Cardiac septum (tissue), 1 donor: Measurements from ENCODE around the gene ATG4A. TPM values are rescaled to one million over a fixed set of nuclear protein-coding genes. Genes with fewer than 3 reads are reported as not detected.

Source experiments
- DNase-seq: peaks from one replicate; pipeline ENCODE4 v3.0.0-alpha.2; 2020; ENCODE audit warnings: low spot score
- intact Hi-C: fragments of 100-400 bp; cut with DNase I; formaldehyde crosslinking; loops from one replicate; pipeline ENCODE4 v1.14.0; 2022
- total RNA-seq: library from RNA; stranded (reverse); fragmentation: NEBNext Ultra II Directional; extraction: Animal tissue kit (Norgen Biotek cat#: 25700); gene quantifications from one replicate; pipeline ENCODE4 v1.2.1, GENCODE V29; 2021
- donor health status: DM: no; HTN: no; CAD: no.

Gene ATG4A
- total RNA-seq, 1 donor from 2014 or later: 19.2 TPM

DNA sequence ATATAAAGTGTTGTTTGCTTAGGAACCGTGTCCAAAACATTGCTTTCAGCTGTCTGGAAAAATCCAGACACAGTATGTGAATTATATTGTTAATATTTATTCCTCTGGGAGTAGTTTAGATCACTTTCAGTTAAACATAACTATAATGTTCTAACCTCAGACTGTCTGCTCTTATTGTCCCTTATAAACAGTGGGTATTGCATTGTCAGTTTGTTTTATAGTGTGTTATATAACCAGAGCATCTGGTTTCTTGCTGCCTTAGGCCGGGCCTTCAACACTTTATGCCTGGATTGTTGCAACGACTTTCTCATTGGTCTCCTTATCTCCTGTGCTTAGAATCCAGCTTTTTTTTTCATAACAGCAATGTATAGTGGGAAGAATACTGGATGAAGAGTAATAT, 26.4 kb downstream of the ATG4A start:
- intact Hi-C loops: no loop called here
- DNase-seq: no peak

DNA sequence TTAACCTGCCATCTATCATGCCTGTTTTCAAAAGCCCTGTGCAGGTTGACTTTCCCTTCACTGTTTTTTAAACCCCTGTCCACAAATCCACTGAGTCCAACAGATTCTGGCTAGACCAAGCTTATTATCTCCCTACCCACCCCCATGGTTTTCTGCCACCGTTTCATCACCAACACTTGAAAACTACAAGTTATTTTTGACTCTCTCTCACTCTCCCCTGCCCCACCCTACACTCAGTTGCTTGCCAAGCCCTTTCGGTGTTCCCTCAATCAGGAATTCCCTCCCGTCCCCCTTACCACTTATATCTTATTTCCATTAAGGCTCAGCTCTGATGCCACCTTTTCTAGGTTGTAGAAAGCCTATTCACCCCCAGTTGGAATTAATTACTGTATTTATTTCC, 29.7 kb downstream of the ATG4A start:
- intact Hi-C loops: no loop called here
- no peak for DNase-seq

DNA sequence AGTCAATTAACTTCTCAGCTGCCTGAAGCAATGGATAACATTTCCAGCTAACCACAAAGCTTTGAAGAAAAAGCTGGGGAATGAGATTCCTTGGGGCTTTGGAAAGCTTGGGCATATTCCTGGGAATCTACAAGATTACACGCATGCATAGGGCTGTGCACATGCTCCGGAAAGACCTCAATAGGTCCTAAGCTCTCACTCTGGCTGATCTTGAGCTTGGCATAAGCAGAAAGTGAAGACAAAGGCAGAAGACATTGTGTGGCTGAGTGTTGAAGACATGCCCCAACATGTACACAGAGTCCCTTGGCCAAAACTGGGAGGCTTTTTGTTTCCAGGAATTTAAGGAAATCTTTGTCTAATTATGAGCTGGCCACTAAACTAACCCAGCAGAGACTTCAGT, 31.2 kb downstream of the ATG4A start:
- intact Hi-C loops: no loop called here
- no peak for DNase-seq

DNA sequence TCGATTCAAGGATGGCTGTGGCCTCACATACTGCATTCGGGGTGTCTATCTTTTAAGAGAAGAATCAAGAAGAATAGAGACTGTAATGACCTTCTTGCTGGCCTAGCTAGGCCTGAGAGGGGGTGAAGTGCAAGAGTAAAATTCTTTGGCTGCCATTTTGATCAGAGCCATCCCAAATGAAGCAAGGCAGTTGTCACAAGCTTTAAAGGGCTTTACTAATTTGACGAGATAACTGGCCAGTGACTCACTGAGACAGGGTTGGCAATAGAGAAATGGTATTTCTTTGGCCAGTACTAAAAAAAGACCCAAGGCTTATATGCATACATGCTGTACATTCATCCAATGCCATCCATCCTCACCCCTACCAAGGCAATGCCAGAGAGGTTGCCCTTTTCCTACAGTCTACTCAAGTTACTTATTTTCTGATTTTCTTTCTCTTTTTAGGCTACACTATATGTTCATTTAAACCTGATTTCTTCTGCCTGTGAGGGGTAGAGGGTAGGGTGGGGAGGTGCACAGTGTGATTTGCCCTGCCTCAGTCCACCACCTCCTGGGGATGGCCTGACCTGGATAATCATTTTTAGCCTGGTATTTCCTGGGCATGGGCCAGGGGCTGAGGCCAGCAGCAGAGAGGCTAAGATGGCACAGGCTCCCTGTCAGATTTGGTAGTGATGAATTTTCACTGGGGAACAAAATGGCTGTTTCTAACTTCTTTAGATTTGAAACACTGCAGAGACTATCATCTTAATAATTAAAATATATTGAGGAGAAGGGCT, 32.2 kb downstream of the ATG4A start:
- no peak for DNase-seq
- intact Hi-C loops: no loop called here

DNA sequence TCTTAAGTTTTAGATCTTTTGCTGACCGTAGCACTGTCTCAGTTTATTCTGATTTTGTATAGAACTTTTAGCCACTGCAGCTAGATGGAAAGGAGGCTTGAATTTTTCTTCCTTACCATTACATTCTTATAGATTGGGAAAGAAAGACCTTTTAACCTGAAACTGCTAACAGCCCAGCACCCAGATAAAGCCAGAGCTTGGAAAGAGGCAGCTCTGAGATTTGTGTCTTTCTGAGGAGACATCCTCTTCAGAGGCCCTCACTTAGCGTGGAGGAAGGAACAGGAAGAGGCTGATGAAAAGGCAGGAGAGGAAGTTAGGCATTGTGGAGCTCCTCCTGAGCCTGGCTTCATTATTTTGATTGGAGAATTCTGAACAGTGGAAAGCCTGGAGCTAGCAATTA, 35.1 kb downstream of the ATG4A start:
- intact Hi-C loops: no loop called here
- no peak for DNase-seq

DNA sequence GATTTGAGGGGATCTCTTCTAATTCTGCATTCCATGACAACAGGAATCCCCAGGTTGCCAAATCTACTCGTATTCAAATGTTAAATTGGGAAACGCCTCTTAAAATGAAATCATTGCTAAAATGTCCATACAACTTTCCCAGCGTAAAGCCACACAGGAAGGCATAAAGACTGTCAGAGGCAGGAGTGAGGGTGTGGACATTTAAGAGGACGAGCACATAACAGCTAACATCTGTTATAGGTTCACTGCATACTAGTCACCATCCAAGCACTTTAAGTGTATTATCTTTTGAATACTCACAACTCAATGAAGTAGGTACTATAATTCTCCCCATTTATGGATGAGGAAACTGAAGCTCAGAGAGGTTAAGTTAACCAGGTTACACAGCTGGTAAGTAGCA, 35.6 kb downstream of the ATG4A start:
- DNase-seq: no peak
- intact Hi-C loops: no loop called here

DNA sequence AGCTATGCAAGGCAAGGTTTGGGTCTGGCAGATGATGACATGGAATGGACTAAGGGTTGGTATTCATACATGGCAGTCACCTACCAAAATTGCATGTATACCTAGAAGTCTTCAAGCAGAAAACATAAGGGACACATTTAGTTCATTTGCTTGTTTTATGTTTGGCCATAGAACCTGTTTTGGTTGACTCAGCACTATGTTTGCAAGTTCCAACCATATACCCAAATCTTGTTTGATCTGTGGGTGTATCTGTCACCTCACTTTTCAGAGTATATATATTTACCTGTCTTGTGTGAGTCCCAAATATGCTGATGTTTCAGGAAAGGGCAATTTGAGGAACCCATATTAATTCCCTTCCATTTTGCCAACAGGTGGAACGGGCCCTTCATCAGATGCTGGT, 39.3 kb downstream of the ATG4A start:
- DNase-seq: no peak
- intact Hi-C loops: loop anchor here (5.0 kb wide), 1 partner anchor 39 kb away; the partner anchor contains the start of genes ATG4A and PSMD10

DNA sequence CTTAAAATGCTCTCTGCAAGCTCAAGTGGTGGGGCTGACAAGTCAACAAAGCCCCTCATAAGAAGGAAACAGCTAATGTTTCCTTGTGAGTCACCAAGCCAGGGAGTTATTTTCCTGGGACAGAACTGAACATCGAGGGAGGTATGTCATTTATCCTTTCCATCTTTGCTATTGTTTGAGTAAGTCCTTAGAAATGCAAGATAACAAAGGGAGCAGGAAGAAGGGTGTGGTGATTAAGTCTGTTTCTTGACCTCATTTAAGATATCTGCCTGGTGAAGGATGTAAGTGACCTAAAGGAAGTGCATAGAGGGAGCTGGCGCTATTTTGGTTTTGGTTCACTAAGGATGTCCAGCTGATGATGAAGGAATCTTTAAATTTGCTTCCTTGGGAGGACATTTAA, 39.9 kb downstream of the ATG4A start:
- intact Hi-C loops: loop anchor here (5.0 kb wide), 1 partner anchor 39 kb away; the partner anchor contains the start of genes ATG4A and PSMD10
- DNase-seq: no peak

DNA sequence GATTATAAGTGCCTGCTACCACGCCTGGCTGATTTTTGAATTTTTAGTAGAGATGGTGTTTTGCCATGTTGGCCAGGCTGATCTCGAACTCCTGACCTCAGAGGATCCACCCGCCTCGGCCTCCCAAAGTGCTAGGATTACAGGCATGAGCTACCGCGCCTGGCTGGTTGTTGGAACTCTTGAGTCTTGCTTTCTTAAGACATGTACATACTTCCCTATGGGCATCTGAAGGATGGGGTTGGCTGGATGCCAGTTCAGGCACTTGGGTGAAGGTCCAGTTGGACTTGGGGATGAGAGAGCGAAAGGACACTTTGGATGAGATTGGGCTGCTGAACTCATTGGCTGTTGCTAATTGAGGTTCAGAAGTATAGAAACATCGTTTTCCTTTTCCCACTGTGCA, 40.5 kb downstream of the ATG4A start:
- intact Hi-C loops: loop anchor here (5.0 kb wide), 1 partner anchor 40 kb away; the partner anchor contains the start of genes ATG4A and PSMD10

DNA sequence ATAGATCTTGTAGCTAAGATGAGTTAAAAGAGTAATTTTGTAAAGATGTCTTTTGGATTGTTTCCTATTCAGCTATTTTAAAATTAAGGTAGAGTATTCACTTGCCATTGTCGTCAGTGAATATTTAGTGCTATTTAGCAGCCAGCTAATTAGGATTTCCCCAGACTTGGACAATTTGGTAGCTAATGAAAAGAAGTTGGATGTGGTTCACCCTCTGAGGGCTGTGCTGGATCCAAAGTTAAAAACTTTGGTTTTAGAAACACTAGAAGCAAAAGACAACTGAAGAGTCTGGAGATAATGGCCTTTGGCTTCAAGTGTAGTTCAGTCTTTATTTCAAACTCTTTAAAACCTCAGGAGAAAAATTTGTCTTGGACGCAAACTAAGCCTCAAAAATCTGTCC, 41.3 kb downstream of the ATG4A start:
- intact Hi-C loops: loop anchor here (5.0 kb wide), 1 partner anchor 41 kb away; the partner anchor contains the start of genes ATG4A and PSMD10
- no peak for DNase-seq

More for the DNA sequence above, 40.5 kb downstream of the ATG4A start:
- DNase-seq: no peak

DNA sequence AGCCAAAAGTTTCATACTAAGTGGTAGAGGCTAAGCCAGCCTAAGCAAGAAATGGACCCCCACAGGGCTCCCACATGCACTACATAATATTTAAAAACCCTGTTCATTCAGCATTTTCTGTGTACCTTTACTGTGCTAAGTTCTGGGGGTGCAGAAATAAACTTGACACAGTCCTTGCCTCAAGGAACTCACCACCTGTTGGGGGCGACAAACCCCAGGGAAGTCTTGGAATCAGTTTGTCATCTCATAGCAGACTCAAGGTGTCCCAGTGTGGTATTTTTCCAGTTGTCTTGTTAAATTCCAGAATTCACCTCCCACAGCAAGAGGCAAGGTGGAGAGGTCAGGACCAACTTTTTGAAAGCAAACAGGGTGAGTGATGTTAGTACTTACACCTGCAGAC, 43.1 kb downstream of the ATG4A start:
- intact Hi-C loops: loop anchor here (5.0 kb wide), 1 partner anchor 42 kb away; the partner anchor contains the start of genes ATG4A and PSMD10

DNA sequence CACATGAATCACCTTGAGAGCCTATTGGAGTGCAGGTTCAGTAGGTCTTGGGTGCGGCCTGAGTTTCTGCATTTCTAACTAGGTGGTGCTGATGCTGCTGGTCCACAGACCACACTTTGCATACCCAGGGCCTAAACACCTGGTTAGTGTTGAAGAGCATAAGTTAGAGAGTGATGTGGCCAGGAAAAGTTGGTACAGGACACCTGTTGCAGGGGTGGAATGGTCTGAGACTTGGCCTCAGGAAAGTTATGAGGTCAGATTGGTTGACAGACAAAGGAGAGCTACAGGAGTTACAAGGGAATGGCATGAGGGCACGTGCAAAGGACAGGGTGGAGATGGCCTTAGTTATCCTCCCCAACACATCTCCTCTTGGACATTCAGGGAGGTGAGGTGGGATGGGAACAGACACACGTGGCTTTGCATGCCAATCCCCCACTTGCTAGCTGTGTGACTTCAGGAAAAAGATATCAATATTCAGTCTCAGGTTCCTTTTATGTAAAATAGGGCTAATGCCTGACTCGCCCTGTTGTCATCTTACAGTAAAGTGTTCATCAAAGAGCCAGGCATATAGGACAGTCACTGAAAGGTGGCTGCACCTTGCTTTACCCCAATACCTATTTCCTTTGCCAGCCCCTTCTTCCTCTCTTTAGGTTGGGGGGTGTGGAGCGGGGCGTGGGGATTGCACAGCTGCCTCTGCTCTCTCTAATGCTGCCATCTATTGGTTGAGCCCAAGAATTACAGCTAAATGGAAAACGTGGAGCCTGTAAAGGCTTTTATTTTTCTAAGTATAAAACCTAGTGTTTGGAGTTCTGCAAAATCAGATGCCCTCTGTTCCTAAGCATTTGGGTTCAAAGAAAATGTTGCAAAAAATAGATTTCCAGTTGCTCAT, 47.5 kb downstream of the ATG4A start:
- no peak for DNase-seq
- intact Hi-C loops: loop anchor here (2.0 kb wide), 1 partner anchor 118 kb away; no protein-coding TSS in a partner anchor

More for the DNA sequence above, 43.1 kb downstream of the ATG4A start:
- DNase-seq: no peak

DNA sequence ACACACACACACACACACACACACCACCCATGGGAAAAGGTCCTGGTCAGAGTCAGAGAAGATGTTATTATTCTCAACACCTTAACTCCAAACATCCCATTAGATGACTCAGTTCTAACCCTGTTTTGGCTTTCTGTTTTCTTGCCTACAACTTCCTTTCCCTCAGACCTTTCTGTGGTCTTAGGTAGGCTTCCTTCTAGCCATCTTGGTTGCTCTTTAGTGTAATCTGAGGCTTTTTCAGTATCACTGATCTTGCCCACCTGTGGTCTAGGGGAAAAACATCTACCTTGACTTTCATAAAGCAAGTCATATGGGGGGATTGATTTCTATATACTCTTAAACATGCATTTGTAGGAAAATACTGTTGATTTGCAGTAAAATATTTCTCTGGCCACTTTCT, 56.9 kb downstream of the ATG4A start:
- DNase-seq: no peak
- intact Hi-C loops: no loop called here

DNA sequence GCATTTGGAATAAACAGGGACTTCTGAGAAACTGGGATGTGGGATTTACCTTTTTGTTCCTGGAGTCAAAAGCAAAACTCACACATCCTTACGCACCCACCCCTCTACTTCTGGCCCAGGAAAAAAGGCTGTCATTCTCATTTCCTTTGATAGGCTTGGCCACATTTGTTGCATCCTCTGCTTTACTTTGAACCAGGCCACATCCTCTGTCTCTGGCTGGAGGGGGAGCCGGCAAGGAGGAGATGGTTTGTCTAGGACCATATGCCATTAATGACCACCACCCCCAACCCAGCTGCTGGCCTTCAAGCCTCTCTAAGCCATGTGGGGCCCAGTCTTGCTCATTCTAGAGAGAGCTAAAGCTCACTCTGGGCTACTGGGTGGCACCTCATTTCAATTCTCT, 64.5 kb downstream of the ATG4A start:
- intact Hi-C loops: no loop called here
- DNase-seq: no peak

DNA sequence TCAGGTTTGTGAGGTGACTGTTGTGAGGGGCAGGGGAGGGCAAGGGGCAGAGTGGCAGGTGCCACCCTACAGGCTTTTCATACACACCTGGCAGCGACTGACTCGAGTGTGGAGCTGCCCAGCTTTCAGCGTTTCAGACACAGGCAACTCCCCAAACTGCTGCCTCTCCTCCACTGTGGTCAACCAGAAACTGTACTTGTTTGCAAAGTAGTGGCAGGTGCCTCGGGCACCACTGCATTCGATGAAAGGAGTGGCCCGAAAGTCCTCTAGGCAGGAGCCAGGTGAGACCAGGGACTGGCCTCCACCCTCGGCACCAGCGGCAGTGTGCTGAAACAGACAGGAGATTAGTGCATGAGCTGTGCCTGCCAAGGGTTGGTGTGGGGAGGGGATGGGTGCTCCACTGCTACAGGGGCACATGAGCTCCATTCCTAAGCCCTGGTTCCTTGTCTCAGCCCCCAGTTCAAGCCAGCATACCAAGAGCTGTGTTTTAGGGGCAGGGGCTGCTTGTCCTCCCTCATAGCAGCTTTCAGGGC, 65.4 kb downstream of the ATG4A start:
- intact Hi-C loops: no loop called here
- no peak for DNase-seq

DNA sequence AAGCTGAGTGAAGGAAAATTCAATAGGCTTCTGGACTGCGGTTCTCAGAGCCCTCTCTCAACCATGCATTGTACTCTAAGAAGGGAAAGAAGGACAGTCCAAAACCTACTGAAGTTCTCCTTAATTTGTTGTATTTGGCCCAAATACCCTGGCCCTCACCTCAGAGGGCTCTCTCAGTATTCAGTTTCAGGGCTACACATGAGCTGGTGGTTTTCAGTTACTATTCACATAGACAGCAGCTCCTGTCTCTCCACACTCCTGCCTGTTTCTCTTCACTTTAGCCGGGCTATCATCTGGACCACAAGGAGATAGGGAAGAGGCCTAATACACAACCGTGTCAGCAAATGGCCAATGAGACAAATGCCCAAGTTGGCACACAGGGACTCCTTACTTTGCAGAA, 66.0 kb downstream of the ATG4A start:
- DNase-seq: no peak
- intact Hi-C loops: no loop called here

DNA sequence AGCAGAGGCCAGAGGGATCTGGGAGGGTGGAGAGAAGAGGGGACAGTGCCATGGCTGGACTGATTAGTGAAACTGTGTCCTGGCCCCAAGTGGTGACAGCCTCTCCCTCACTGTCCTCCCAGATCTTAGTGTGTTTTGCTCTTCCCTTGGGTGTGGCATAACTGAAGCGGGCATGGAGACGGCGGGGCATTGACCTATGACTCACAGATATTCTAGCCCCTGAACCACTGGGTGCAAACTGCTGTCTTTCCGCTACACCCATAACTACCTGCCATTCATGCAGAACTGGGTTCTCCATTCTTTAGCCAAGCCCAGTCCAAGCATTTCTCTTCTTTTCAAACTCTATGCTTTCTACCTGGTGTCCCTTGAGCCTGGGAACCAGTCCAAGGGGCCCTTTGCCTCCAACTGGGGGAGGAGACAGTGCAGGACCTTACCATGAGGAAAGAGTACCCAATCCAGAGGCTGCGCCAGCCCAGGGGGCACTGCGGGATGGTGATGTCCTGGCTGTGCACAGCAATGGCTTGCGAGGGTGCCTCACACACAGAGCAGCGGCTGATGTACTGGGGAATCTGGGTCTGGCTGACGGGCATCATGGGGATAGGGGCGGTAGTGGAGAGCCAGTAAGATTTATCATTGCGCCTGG, 67.6 kb downstream of the ATG4A start:
- DNase-seq: no peak
- intact Hi-C loops: no loop called here

DNA sequence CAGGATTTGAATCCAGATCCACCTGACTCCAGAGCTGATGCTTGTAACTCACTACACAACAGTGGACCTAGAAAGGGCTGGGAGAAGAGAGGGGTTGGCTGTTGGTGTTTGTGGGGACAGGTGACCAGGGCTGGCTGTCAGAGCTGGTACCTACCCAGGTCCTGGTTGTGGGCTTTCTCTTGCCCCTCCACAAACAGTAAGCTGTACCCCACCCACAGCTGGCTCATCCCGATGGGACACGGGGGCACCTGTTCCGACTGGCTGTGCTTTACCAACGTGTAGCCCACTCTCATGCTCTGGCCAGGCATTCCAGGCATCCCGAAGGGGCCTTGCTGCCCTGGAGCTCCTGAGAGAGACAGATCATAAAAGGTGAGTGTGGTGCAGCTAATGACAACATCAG, 68.7 kb downstream of the ATG4A start:
- DNase-seq: no peak
- intact Hi-C loops: no loop called here

DNA sequence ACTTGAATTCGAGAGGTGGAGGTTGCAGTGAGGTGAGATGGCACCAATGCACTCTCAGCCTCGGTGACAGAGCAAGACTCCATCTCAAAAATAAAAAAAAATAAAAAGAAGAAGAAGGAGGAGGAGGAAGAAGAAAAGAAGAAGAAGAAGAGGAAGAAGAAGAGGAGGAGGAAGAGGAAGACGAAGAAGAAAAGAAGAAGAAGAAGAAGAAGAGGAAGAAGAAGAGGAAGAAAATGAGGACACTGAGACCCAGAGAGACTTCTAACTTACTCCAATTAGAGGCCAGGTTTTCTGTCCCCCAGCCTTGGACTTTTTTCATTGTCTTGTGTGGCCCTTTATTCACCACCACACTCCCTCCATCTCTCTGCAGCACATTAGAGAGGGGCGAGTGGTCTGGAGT, 70.7 kb downstream of the ATG4A start:
- no peak for DNase-seq
- intact Hi-C loops: no loop called here
